ENCODE results near the gene PLEKHA7. TPM values are rescaled to one million over a fixed set of nuclear protein-coding genes. Genes with fewer than 3 reads are reported as not detected.

The PLEKHA7 gene
- total and polyA plus RNA-seq, 2 of the 13 experiments (the other 11 are each of a cell fraction or from before 2014, with no cell fraction given): 17.5 to 18.7 TPM

- TF ChIP-seq THAP8 (CRISPR knock-in tag; IDR thresholded peaks at IDR 0.05; ENCODE audit: borderline replicate concordance): no peak
- TF ChIP-seq ZBTB38 (CRISPR knock-in tag; IDR thresholded peaks at IDR 0.05): no peak; the same call in 1 of the 2 replicates
- TF ChIP-seq REL (CRISPR knock-in tag; conservative IDR thresholded peaks at IDR 0.05): no peak
- TF ChIP-seq ZIK1 (CRISPR knock-in tag; IDR thresholded peaks at IDR 0.05; ENCODE audit: borderline replicate concordance, low read depth): no peak
These were observed 239.1 kb downstream of the PLEKHA7 start (continued) for GRCh38 chr11:16774936-16775613.

- Histone ChIP-seq H3K4me2 (ENCODE audit: low read depth, low read length) (peak overlapping the region; percentile 63), H3K27me3 (ENCODE audit: control insufficient read depth in 1 of 2, insufficient read depth in 2 of 2, low read length in 2 of 2) (no peaks in the 10 kb centered on the region), H3K36me3 (replicated peaks in 1 of 2; ENCODE audit: control insufficient read depth in 1 of 2, insufficient read depth in 2 of 2, low read length in 2 of 2) (peaks cover 0 to 6% of the 10 kb centered on the region in 2 experiments; a peak in 3 of 5 replicates), H3K27ac (ENCODE audit: extremely low read length, insufficient read depth, low read length) (peak overlapping the region; percentile 76), H3K4me1 (ENCODE audit: insufficient read depth, low read length) (peaks cover 49% of the 10 kb centered on the region), H3K9ac (ENCODE audit: insufficient read depth, low read depth, low read length) (peak overlapping the region; percentile 26; the same call in 1 of the 2 replicates), H3K9me3 (ENCODE audit: low read length) (no peaks in the 10 kb centered on the region), H4K20me1 (ENCODE audit: insufficient read depth, low read length) (no peaks in the 10 kb centered on the region), H2AFZ (ENCODE audit: low read length) (no peak overlapping the region), H3K79me2 (ENCODE audit: insufficient read depth, low read length) (no peaks in the 10 kb centered on the region), H3K4me3 (replicated peaks in 1 of 3; ENCODE audit: insufficient read depth in 1 of 3, low read depth in 2 of 3, low read length in 3 of 3) (peak overlapping the region in 1 of 3 experiments; percentile 33; a peak in 1 of 6 replicates)
- ChIA-PET POLR2A (interaction anchor here (0.8 kb wide), 1 partner anchor 304 kb away, joined by 3 read pairs; no protein-coding TSS in a partner anchor), CTCF (ENCODE audit: low intra/inter-chr PET ratio, low total read pairs) (no interaction called here)
- intact Hi-C loops (cut with micrococcal nuclease; ENCODE audit: unreplicated experiment): no loop called here
- in situ Hi-C loops (cut with HindIII; ENCODE audit: extremely low pct_ligation_motif_present, low pct_unique_long_range_greater_than_20kb): no loop called here
- no peak for DNase-seq (ENCODE audit: low spot score)
- WGBS (ENCODE audit: low lambda C conversion rate): 91% methylated on average over 6 of the region's 9 CpGs
- BruUV-seq (replicated peaks): no TSS peak
- FAIRE-seq: no peak
- ATAC-seq: peak; percentile 39
- TF ChIP-seq TOE1 (CRISPR knock-in tag; IDR thresholded peaks at IDR 0.05) (no peak), ZNF503 (CRISPR knock-in tag; IDR thresholded peaks at IDR 0.05) (no peak), ZNF207 (IDR thresholded peaks at IDR 0.05; ENCODE audit: borderline replicate concordance) (no peak), ZNF121 (CRISPR knock-in tag; IDR thresholded peaks at IDR 0.05) (no peak), SMAD3 (CRISPR knock-in tag; IDR thresholded peaks at IDR 0.05) (no peak), SMARCC2 (IDR thresholded peaks at IDR 0.05) (no peak), ZNF232 (CRISPR knock-in tag; IDR thresholded peaks at IDR 0.05; ENCODE audit: borderline replicate concordance) (no peak), POLR2AphosphoS5 (IDR thresholded peaks at IDR 0.05; ENCODE audit: low read depth, low read length) (no peak), ZNF574 (CRISPR knock-in tag; IDR thresholded peaks at IDR 0.05) (peak; percentile 37; the same call in 1 of the 2 replicates), ZBTB1 (CRISPR knock-in tag; IDR thresholded peaks at IDR 0.05; ENCODE audit: borderline replicate concordance) (no peak), NKX3-1 (CRISPR knock-in tag; IDR thresholded peaks at IDR 0.05) (no peak), MAX (IDR thresholded peaks at IDR 0.05) (no peak)
These were observed 240.0 kb downstream of the PLEKHA7 start for GRCh38 chr11:16773981-16774935.
